Midbrain (tissue), 1 donor: ENCODE measurements around the gene WFDC1.
A peak's percentile ranks its signal among the peaks of the same experiment; 100 is the strongest.

Experiments used
- DNase-seq: peaks from one replicate; lab custom pipeline; 2025; lab: John Stamatoyannopoulos, UW

Gene WFDC1

GRCh38 chr16:84294531-84295142, at the start of gene WFDC1:
TSS of gene WFDC1 (plus strand) at chr16:84294878. CDS start at chr16:84294972, 94 bp downstream.
- DNase-seq = peak; percentile 40

- no peak for DNase-seq
Observed at GRCh38 chr16:84245956-84246678, 48.6 kb upstream of the WFDC1 start.

GRCh38 chr16:84246679-84247077, 48.0 kb upstream of the WFDC1 start:
- DNase-seq = no peak

GRCh38 chr16:84247331-84247730, 47.3 kb upstream of the WFDC1 start:
- DNase-seq = no peak

GRCh38 chr16:84247844-84248243, 46.8 kb upstream of the WFDC1 start:
- no peak for DNase-seq

- no peak for DNase-seq
Observed at GRCh38 chr16:84252184-84252583, 42.5 kb upstream of the WFDC1 start.

GRCh38 chr16:84253173-84253572, 41.5 kb upstream of the WFDC1 start:
- no peak for DNase-seq

GRCh38 chr16:84254062-84254461, 40.6 kb upstream of the WFDC1 start:
- DNase-seq = no peak

- DNase-seq = no peak
Observed at GRCh38 chr16:84255050-84255810, 39.4 kb upstream of the WFDC1 start.

GRCh38 chr16:84258266-84258665, 36.4 kb upstream of the WFDC1 start:
- no peak for DNase-seq

- DNase-seq = no peak
Observed at GRCh38 chr16:84259691-84260090, 35.0 kb upstream of the WFDC1 start.

GRCh38 chr16:84260766-84261554, 33.7 kb upstream of the WFDC1 start:
- no peak for DNase-seq

GRCh38 chr16:84262031-84262430, 32.6 kb upstream of the WFDC1 start:
- DNase-seq = no peak

GRCh38 chr16:84262939-84263338, 31.7 kb upstream of the WFDC1 start:
- DNase-seq = no peak

- peak; percentile 81 for DNase-seq
Observed at GRCh38 chr16:84266451-84266850, 28.2 kb upstream of the WFDC1 start.

GRCh38 chr16:84267380-84267779, 27.3 kb upstream of the WFDC1 start:
- DNase-seq = no peak

- DNase-seq = no peak
Observed at GRCh38 chr16:84268291-84269040, 26.2 kb upstream of the WFDC1 start.

- no peak for DNase-seq
Observed at GRCh38 chr16:84270071-84270470, 24.6 kb upstream of the WFDC1 start.

GRCh38 chr16:84270531-84270930, 24.1 kb upstream of the WFDC1 start:
- DNase-seq = no peak

- DNase-seq = no peak
Observed at GRCh38 chr16:84271037-84271436, 23.6 kb upstream of the WFDC1 start.

GRCh38 chr16:84271866-84272265, 22.8 kb upstream of the WFDC1 start:
- no peak for DNase-seq
